Astrocyte of the spinal cord (primary cell): ENCODE results near the gene CAMK2G.

Source experiments
- DNase-seq: peaks from one replicate; pipeline ENCODE4 v3.0.0; 2011; ENCODE audit warnings: low read depth, low spot score
- H3K4me3 ChIP-seq: 2 replicates; pipeline ENCODE4 v1.5.1; 2011; ENCODE audit warnings: low read depth, mild to moderate bottlenecking, low read length, moderate library complexity
- in situ Hi-C: cut with HindIII; loops from 2 replicates; pipeline ENCODE4 v1.10.0; 2017; ENCODE audit warnings: low sequenced_read_pairs
- TF ChIP-seq, protein P1 (sequence below): IDR thresholded peaks from 2 replicates; pipeline ENCODE4 v1.5.1; 2012; ENCODE audit warnings: low read depth, mild to moderate bottlenecking, low read length, inconsistent platforms

CAMK2G gene

DNA sequence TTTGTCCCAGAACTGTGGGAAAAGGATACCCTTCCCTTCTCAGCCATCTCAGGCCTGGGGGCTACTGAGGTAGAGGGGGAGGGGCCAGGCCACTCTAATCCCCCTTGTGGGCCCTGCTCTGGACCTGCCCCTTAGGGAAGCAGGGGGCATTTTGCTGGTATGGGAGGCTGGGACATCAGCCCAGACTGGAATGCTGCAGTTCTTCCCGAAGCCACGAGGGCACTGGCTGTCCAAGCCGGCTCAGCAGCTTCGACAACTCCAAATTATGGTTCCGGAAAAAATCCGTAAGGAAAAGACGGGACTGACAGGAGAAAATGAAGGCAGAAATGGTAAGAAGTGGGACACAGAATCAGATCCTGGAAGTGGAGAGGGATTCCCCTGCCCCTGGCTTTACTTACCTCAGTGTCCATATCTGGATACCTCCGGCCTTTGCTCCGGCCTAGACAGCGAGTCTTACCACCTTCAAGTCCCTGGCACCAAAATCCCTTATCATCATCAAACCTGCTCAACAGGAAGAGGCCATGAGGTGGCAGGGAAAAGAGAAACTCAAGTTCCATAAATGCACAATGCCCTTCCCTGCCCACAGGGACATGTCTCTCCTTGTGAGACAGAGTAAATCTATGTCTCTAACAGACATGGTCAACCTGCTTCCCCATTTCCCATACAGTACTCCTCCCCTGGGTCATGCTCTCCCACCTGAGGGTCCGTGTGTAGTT, 71.9 kb downstream of the CAMK2G start:
- TF ChIP-seq, protein P1, sequence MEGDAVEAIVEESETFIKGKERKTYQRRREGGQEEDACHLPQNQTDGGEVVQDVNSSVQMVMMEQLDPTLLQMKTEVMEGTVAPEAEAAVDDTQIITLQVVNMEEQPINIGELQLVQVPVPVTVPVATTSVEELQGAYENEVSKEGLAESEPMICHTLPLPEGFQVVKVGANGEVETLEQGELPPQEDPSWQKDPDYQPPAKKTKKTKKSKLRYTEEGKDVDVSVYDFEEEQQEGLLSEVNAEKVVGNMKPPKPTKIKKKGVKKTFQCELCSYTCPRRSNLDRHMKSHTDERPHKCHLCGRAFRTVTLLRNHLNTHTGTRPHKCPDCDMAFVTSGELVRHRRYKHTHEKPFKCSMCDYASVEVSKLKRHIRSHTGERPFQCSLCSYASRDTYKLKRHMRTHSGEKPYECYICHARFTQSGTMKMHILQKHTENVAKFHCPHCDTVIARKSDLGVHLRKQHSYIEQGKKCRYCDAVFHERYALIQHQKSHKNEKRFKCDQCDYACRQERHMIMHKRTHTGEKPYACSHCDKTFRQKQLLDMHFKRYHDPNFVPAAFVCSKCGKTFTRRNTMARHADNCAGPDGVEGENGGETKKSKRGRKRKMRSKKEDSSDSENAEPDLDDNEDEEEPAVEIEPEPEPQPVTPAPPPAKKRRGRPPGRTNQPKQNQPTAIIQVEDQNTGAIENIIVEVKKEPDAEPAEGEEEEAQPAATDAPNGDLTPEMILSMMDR, result no peak
- H3K4me3 ChIP-seq, result no peak overlapping the region
- DNase-seq, result no peak
- in situ Hi-C loops, result no loop called here

DNA sequence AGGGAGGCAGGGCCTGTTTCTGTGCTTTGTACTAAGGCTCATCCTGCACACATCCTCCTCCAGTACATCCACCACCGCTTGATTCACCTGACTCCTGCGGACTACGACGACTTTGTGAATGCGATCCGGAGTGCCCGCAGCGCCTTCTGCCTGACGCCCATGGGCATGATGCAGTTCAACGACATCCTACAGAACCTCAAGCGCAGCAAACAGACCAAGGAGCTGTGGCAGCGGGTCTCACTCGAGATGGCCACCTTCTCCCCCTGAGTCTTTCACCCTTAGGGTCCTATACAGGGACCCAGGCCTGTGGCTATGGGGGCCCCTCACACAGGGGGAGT, 73.1 kb downstream of the CAMK2G start:
- in situ Hi-C loops, result no loop called here
- no peak for DNase-seq
- TF ChIP-seq, protein P1, result no peak
- H3K4me3 ChIP-seq, result no peak overlapping the region

DNA sequence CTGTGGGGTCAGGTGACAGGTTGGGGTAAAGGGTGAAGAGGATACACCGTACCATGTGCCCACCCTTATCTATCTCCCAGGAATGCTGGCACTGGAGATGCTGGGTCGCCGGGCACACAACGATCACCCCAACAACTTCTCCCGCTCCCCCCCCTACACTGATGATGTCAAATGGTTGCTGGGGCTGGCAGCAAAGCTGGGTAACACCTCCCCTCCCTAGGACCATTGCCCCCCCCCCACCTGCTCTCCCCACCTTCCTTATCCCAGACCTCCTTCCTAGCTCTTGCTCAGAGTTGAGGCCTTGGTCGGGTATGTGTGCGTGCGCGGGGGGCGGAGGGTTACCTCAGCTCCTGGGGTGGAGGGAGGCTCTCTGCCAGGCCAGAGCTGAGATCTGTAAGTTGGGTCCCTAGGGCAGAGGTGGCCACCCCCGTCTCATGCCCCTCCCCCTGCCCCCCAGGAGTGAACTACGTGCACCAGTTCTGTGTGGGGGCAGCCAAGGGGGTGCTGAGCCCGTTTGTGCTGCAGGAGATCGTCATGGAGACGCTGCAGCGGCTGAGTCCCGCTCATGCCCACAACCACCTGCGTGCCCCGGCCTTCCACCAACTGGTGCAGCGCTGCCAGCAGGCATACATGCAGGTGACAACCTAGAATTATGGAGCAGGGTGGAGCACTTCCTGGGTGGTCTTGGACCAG, 73.6 kb downstream of the CAMK2G start:
- TF ChIP-seq, protein P1, result no peak
- H3K4me3 ChIP-seq, result no peak overlapping the region
- DNase-seq, result no peak
- in situ Hi-C loops, result no loop called here

DNA sequence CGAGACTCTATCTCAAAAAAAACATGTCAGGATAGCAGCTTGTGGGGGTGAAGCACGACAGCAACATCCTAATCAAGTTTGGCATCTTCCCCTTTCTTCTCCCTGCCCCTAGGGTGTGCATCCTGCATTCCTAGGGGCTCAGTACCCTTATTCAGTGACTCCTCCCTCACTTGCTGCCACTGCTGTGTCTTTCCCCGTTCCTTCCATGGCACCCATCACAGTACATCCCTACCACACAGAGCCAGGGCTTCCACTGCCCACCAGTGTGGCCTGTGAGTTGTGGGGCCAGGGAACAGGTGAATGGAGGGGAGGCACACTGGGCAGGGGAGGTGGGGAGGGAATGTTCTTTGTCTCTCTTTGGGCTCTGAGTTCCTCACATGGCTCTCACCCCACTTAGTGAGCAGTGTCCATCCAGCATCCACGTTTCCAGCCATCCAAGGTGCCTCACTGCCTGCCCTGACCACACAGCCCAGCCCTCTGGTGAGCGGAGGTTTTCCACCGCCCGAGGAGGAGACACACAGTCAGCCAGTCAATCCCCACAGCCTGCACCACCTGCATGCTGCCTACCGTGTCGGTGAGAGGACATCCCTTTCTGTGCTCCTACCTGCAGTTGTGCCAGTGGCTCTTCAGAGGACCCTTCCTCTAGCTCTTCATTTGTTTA, 74.3 kb downstream of the CAMK2G start:
- in situ Hi-C loops, result no loop called here
- no peak overlapping the region for H3K4me3 ChIP-seq
- no peak for DNase-seq
- TF ChIP-seq, protein P1, result no peak

DNA sequence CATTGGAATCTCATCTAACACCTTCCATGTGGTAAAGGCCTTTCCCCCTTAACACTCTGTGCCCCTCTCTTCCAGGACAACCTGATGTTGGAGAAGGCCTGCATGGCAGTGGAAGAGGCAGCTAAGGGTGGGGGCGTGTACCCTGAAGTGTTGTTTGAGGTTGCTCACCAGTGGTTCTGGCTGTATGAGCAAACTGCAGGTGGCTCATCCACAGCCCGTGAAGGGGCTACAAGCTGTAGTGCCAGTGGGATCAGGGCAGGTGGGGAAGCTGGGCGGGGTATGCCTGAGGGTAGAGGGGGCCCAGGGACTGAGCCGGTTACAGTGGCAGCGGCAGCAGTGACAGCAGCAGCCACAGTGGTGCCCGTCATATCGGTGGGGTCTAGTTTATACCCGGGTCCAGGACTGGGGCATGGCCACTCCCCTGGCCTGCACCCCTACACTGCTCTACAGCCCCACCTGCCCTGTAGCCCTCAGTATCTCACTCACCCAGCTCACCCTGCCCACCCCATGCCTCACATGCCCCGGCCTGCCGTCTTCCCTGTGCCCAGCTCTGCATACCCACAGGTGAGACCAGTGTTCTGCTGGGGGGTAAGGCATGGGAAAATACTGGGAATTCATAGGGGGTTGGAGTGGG, 75.3 kb downstream of the CAMK2G start:
- DNase-seq, result no peak
- TF ChIP-seq, protein P1, result no peak
- no peak overlapping the region for H3K4me3 ChIP-seq
- in situ Hi-C loops, result no loop called here

DNA sequence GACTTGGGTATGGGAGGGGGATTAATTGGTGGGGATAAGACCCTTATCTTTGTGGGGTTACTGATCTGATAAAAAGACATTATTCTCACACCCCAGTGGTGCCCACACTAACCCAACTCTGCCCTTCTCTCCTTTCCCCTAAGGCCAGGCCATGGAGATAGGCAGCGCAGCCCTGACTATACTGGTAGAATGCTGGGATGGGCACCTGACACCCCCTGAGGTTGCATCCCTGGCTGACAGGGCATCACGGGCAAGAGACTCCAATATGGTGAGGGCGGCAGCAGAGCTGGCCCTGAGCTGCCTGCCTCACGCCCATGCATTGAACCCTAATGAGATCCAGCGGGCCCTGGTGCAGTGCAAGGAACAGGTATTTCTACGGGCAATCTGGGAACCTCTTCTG, 76.3 kb downstream of the CAMK2G start:
- no peak for DNase-seq
- in situ Hi-C loops, result no loop called here
- TF ChIP-seq, protein P1, result no peak
- H3K4me3 ChIP-seq, result no peak overlapping the region
